ENCODE measurements around the gene CABP2.
A peak's percentile ranks its signal among the peaks of the same experiment; 100 is the strongest.
"Not testable (repeated sequence)": the region's sequence is repeated elsewhere in the genome, so short reads cannot be mapped to it uniquely, and the experiment has no call there.

The CABP2 gene

GRCh38 chr11:67489203-67489884, 33.9 kb downstream of the CABP2 start:
- TF ChIP-seq EZH2phosphoT487 (IDR thresholded peaks at IDR 0.05; ENCODE audit: borderline replicate concordance, low read length) (no peak), CTCF (IDR thresholded peaks at IDR 0.05; ENCODE audit: low read depth, low read length, poor library complexity, severe bottlenecking) (no peak)
- H3K36me3 ChIP-seq (ENCODE audit: control insufficient read depth, low read length): peaks cover 75% of the 10 kb centered on the region
- H3K27ac ChIP-seq (ENCODE audit: low read depth, low read length): no peak overlapping the region

GRCh38 chr11:67486481-67487195, 36.6 kb downstream of the CABP2 start:
- TF ChIP-seq EZH2phosphoT487 (IDR thresholded peaks at IDR 0.05; ENCODE audit: borderline replicate concordance, low read length) (no peak), CTCF (IDR thresholded peaks at IDR 0.05; ENCODE audit: low read depth, low read length, poor library complexity, severe bottlenecking) (no peak)
- H4K20me1 ChIP-seq (ENCODE audit: control insufficient read depth, insufficient read depth, low read depth, low read length): no peaks in the 10 kb centered on the region
- H3K4me3 ChIP-seq (ENCODE audit: low read length): peak overlapping the region; percentile 47
- H3K27ac ChIP-seq (ENCODE audit: low read depth, low read length): peak overlapping the region; percentile 81
- H3K9me3 ChIP-seq (ENCODE audit: control insufficient read depth, insufficient read depth, low read length): no peaks in the 10 kb centered on the region
- peaks cover 54% of the 10 kb centered on the region for H3K36me3 ChIP-seq (ENCODE audit: control insufficient read depth, low read length)
- peak overlapping the region; percentile 86 for H3K4me2 ChIP-seq (ENCODE audit: low read length)
- H3K27me3 ChIP-seq (ENCODE audit: control insufficient read depth, low read length): no peaks in the 10 kb centered on the region
- H3K4me1 ChIP-seq (ENCODE audit: control insufficient read depth, low read length): peaks cover 48% of the 10 kb centered on the region
- peaks cover 30% of the 10 kb centered on the region for H3F3A ChIP-seq (ENCODE audit: control insufficient read depth, insufficient read depth)
- H3K79me2 ChIP-seq (ENCODE audit: control insufficient read depth, low read length): peaks cover 43% of the 10 kb centered on the region
- no peaks in the 10 kb centered on the region for H3K9me2 ChIP-seq (replicated peaks; ENCODE audit: control insufficient read depth, low read length)

More at GRCh38 chr11:67489203-67489884, 33.9 kb downstream of the CABP2 start:
- H3K4me1 ChIP-seq (ENCODE audit: control insufficient read depth, low read length): peaks cover 27% of the 10 kb centered on the region
- no peaks in the 10 kb centered on the region for H3K9me3 ChIP-seq (ENCODE audit: control insufficient read depth, insufficient read depth, low read length)
- no peaks in the 10 kb centered on the region for H4K20me1 ChIP-seq (ENCODE audit: control insufficient read depth, insufficient read depth, low read depth, low read length)
- H3K9me2 ChIP-seq (replicated peaks; ENCODE audit: control insufficient read depth, low read length): no peaks in the 10 kb centered on the region
- H3K4me2 ChIP-seq (ENCODE audit: low read length): no peak overlapping the region
- no peak overlapping the region for H3K4me3 ChIP-seq (ENCODE audit: low read length)
- peaks cover 23% of the 10 kb centered on the region for H3F3A ChIP-seq (ENCODE audit: control insufficient read depth, insufficient read depth)
- H3K27me3 ChIP-seq (ENCODE audit: control insufficient read depth, low read length): no peaks in the 10 kb centered on the region
- peaks cover 29% of the 10 kb centered on the region for H3K79me2 ChIP-seq (ENCODE audit: control insufficient read depth, low read length)

GRCh38 chr11:67485873-67486361, 37.3 kb downstream of the CABP2 start:
- peaks cover 47% of the 10 kb centered on the region for H3K36me3 ChIP-seq (ENCODE audit: control insufficient read depth, low read length)
- peaks cover 43% of the 10 kb centered on the region for H3K79me2 ChIP-seq (ENCODE audit: control insufficient read depth, low read length)
- H4K20me1 ChIP-seq (ENCODE audit: control insufficient read depth, insufficient read depth, low read depth, low read length); H3K9me2 ChIP-seq (replicated peaks; ENCODE audit: control insufficient read depth, low read length); H3K9me3 ChIP-seq (ENCODE audit: control insufficient read depth, insufficient read depth, low read length); H3K27me3 ChIP-seq (ENCODE audit: control insufficient read depth, low read length): not testable (repeated sequence)
- peak overlapping the region; percentile 81 for H3K27ac ChIP-seq (ENCODE audit: low read depth, low read length)
- peak overlapping the region; percentile 47 for H3K4me3 ChIP-seq (ENCODE audit: low read length)
- H3F3A ChIP-seq (ENCODE audit: control insufficient read depth, insufficient read depth): peaks cover 27% of the 10 kb centered on the region
- peaks cover 50% of the 10 kb centered on the region for H3K4me1 ChIP-seq (ENCODE audit: control insufficient read depth, low read length)
- peak overlapping the region; percentile 86 for H3K4me2 ChIP-seq (ENCODE audit: low read length)

DNA sequence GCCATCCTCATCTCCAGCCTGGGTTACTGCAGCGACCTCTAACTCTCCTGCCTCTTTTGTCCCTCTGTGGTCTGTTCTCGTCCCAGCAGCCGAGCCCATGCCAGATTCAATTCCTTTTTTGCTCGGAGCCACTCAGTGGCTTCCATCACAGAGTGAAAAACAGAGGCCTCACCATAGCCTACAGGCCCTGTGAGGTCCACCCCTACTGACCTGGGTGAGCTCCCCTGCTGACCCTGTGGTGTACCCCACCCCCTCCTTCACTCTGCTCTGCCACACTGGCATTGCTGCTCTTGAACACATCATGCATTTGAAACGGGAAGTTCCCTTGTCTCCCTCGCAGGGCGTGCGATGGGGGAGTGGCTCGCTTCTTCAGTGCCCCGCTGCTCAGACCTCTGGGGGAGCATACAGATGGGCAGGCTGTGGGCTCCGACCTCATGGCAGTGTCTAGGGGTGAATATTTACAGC, 38.4 kb downstream of the CABP2 start:
- H3K4me2 ChIP-seq (ENCODE audit: low read length): peak overlapping the region; percentile 86
- peak overlapping the region; percentile 81 for H3K4me3 ChIP-seq (ENCODE audit: low read length)
- TF ChIP-seq EZH2phosphoT487 (IDR thresholded peaks at IDR 0.05; ENCODE audit: borderline replicate concordance, low read length) (no peak), CTCF (IDR thresholded peaks at IDR 0.05; ENCODE audit: low read depth, low read length, poor library complexity, severe bottlenecking) (no peak)
- H3K79me2 ChIP-seq (ENCODE audit: control insufficient read depth, low read length): peaks cover 43% of the 10 kb centered on the region
- H3K9me3 ChIP-seq (ENCODE audit: control insufficient read depth, insufficient read depth, low read length): no peaks in the 10 kb centered on the region
- H4K20me1 ChIP-seq (ENCODE audit: control insufficient read depth, insufficient read depth, low read depth, low read length): no peaks in the 10 kb centered on the region
- H3K27me3 ChIP-seq (ENCODE audit: control insufficient read depth, low read length): peaks cover 2% of the 10 kb centered on the region; the same call in 1 of the 2 replicates
- H3F3A ChIP-seq (ENCODE audit: control insufficient read depth, insufficient read depth): peaks cover 28% of the 10 kb centered on the region
- H3K4me1 ChIP-seq (ENCODE audit: control insufficient read depth, low read length): peaks cover 50% of the 10 kb centered on the region
- H3K27ac ChIP-seq (ENCODE audit: low read depth, low read length): peak overlapping the region; percentile 81
- peaks cover 37% of the 10 kb centered on the region for H3K36me3 ChIP-seq (ENCODE audit: control insufficient read depth, low read length)
- H3K9me2 ChIP-seq (replicated peaks; ENCODE audit: control insufficient read depth, low read length): no peaks in the 10 kb centered on the region
